K562 (cell line): ENCODE measurements around the gene MLLT3. TPM values are rescaled to one million over a fixed set of nuclear protein-coding genes. Genes with fewer than 3 reads are reported as not detected.

Source experiments
- ATAC-seq: fragments of 200-7000 bp; cut with Tn5 transposase; 3 replicates; pipeline ENCODE4 v1.9.1; 2020; ENCODE audit warnings: moderate library complexity
- BruUV-seq: library from RNA; stranded (reverse); fragments of 400-500 nt; replicated peaks from 2 replicates; lab custom pipeline; 2021; lab: Mats Ljungman, UMichigan
- CTCF ChIA-PET: fragments of 300-600 bp; formaldehyde crosslinking; extraction: SDS; loops from one replicate; lab custom pipeline; 2021; ENCODE audit warnings: low intra/inter-chr PET ratio; lab: Yijun Ruan, JAX
- POLR2A ChIA-PET: fragments of 300-600, 350-650 bp; sonication (Branson Sonifier 250); formaldehyde crosslinking; extraction: SDS; loops from one replicate; lab custom pipeline; 2021; ENCODE audit warnings: antibody characterized with exemption, inconsistent platforms; lab: Yijun Ruan, JAX
- DNase-seq, 4 experiments: peaks; one replicate each; pipeline versions ENCODE4 v3.0.0 to v3.0.0-alpha.2; 2011 to 2018; ENCODE audit warnings: low spot score in 3 of 4, mixed read lengths in 3 of 4; ENCODE audit errors: extremely low read depth in 1 of 4
- FAIRE-seq: peaks from 2 replicates; lab custom pipeline; 2011; peaks lifted over from hg19 to GRCh38; lab: Jason Lieb, UNC
- H2AFZ ChIP-seq: 2 replicates; pipeline ENCODE4 v1.6.0; 2011; ENCODE audit warnings: low read depth, low read length, control low read depth, inconsistent platforms
- H3K27ac ChIP-seq: fragments of 200-600 bp; 3 replicates; pipeline ENCODE4 v1.8.0; 2011; ENCODE audit warnings: low read depth, mild to moderate bottlenecking, control low read depth, inconsistent platforms, low read length, moderate library complexity, mixed read lengths; ENCODE audit errors: extremely low read depth
- H3K27me3 ChIP-seq, 2 experiments: fragments of 300-600 bp in 1 of 2; 2 replicates in 1 of 2; 3 replicates in 1 of 2; pipeline versions ENCODE4 v1.6.0 to v1.8.0; 2011; ENCODE audit warnings: inconsistent platforms in 2 of 2, low read length in 2 of 2, mild to moderate bottlenecking in 1 of 2, mixed read lengths in 1 of 2, moderate library complexity in 1 of 2; ENCODE audit not compliant: control insufficient read depth in 2 of 2, insufficient read depth in 2 of 2
- H3K36me3 ChIP-seq: fragments of 300-600 bp; 3 replicates; pipeline ENCODE4 v1.8.0; 2011; ENCODE audit warnings: mild to moderate bottlenecking, low read length, inconsistent platforms; ENCODE audit not compliant: control insufficient read depth, insufficient read depth
- H3K4me1 ChIP-seq, 2 experiments: fragments of 200-600 bp in 1 of 2; replicated peaks in 1 of 2; 2 replicates in 1 of 2; 3 replicates in 1 of 2; pipeline versions ENCODE4 v1.5.1 to v1.8.0; 2011; ENCODE audit warnings: inconsistent platforms in 2 of 2, low read length in 2 of 2, mild to moderate bottlenecking in 1 of 2, mixed read lengths in 1 of 2, moderate library complexity in 1 of 2; ENCODE audit not compliant: control insufficient read depth in 2 of 2, insufficient read depth in 2 of 2
- H3K4me2 ChIP-seq: 2 replicates; pipeline ENCODE4 v1.6.1; 2011; ENCODE audit warnings: low read length, control low read depth, inconsistent platforms, mixed read lengths; ENCODE audit not compliant: insufficient read depth
- H3K4me3 ChIP-seq: fragments of 200-600 bp; sonication (generic), shearing (Covaris generic); 2 replicates; pipeline ENCODE4 v1.5.1; 2016; ENCODE audit warnings: control low read depth, inconsistent platforms
- H3K79me2 ChIP-seq: fragments of 200-600 bp; 3 replicates; pipeline ENCODE4 v1.8.0; 2011; ENCODE audit warnings: low read length, inconsistent platforms; ENCODE audit not compliant: control insufficient read depth, insufficient read depth
- H3K9ac ChIP-seq, 2 experiments: 2 replicates each; pipeline versions ENCODE4 v1.6.0 to v1.6.1; 2011; ENCODE audit warnings: low read depth in 2 of 2, low read length in 2 of 2, control low read depth in 1 of 2, inconsistent platforms in 1 of 2, mild to moderate bottlenecking in 1 of 2, mixed read lengths in 1 of 2; ENCODE audit not compliant: insufficient read depth in 1 of 2
- H3K9me1 ChIP-seq: one replicate; pipeline ENCODE4 v1.6.0; 2011; ENCODE audit warnings: inconsistent platforms, mild to moderate bottlenecking, low read length, moderate library complexity; ENCODE audit not compliant: control insufficient read depth, insufficient read depth
- H3K9me3 ChIP-seq: replicated peaks from 2 replicates; pipeline ENCODE4 v1.5.1; 2011; ENCODE audit warnings: low read depth, low read length, inconsistent platforms; ENCODE audit not compliant: control insufficient read depth, insufficient read depth
- H4K20me1 ChIP-seq: replicated peaks from 2 replicates; pipeline ENCODE4 v1.6.1; 2011; ENCODE audit warnings: low read length, inconsistent platforms, mixed read lengths; ENCODE audit not compliant: control insufficient read depth, insufficient read depth
- ARID3B ChIP-seq: fragments of 250-450 bp; sonication (Bioruptor Pico); IDR thresholded peaks from 2 replicates; pipeline ENCODE4 v1.4.0; 2020; ENCODE audit warnings: borderline replicate concordance
- ARID4B ChIP-seq: sonication (generic); formaldehyde crosslinking; IDR thresholded peaks from 2 replicates; pipeline ENCODE4 v1.8.0; 2022; ENCODE audit warnings: mild to moderate bottlenecking, missing genetic modification reagents
- CREBBP ChIP-seq: IDR thresholded peaks from one replicate; pipeline ENCODE4 v1.6.1; 2012; ENCODE audit warnings: low read depth, mild to moderate bottlenecking, control low read depth, inconsistent platforms, low read length
- DEAF1 ChIP-seq: fragments of 450-650 bp; formaldehyde crosslinking; IDR thresholded peaks from 2 replicates; pipeline ENCODE4 v1.4.0; 2020; ENCODE audit warnings: mild to moderate bottlenecking, moderate library complexity
- E2F3 ChIP-seq: fragments of 250-450 bp; sonication (Bioruptor Pico); IDR thresholded peaks from 2 replicates; pipeline ENCODE4 v1.4.0; 2020; ENCODE audit warnings: mild to moderate bottlenecking
- ELF4 ChIP-seq: fragments of 450-650 bp; formaldehyde crosslinking; IDR thresholded peaks from 2 replicates; pipeline ENCODE4 v1.4.0; 2022; ENCODE audit warnings: missing genetic modification characterization
- EP300 ChIP-seq: IDR thresholded peaks from 2 replicates; pipeline ENCODE4 v1.6.1; 2012; ENCODE audit warnings: low read length, improper control_type of control experiment
- FIP1L1 ChIP-seq: fragments of 200-400 bp; formaldehyde crosslinking; IDR thresholded peaks from 2 replicates; pipeline ENCODE4 v1.6.1; 2018; ENCODE audit warnings: mild to moderate bottlenecking, low read depth, low read length; ENCODE audit not compliant: poor library complexity, severe bottlenecking
- IFI16 ChIP-seq: fragments of 250-450 bp; sonication (Bioruptor Pico); IDR thresholded peaks from 2 replicates; pipeline ENCODE4 v2.1.2; 2022; ENCODE audit warnings: mild to moderate bottlenecking, inconsistent platforms
- LEF1 ChIP-seq: fragments of 450-650 bp; IDR thresholded peaks from 2 replicates; pipeline ENCODE4 v1.6.1; 2016; ENCODE audit warnings: mild to moderate bottlenecking
- MAFF ChIP-seq: IDR thresholded peaks from 2 replicates; pipeline ENCODE4 v1.6.1; 2012; ENCODE audit warnings: low read length, improper control_type of control experiment
- MAFG ChIP-seq: fragments of 450-650 bp; conservative IDR thresholded peaks from 2 replicates; pipeline ENCODE4 v1.6.1; 2016; ENCODE audit warnings: missing genetic modification characterization, missing compliant biosample characterization
- MAFK ChIP-seq: IDR thresholded peaks from 2 replicates; pipeline ENCODE4 v1.6.1; 2011; ENCODE audit warnings: low read length, improper control_type of control experiment
- MTA2 ChIP-seq: fragments of 450-650 bp; IDR thresholded peaks from 2 replicates; pipeline ENCODE4 v1.6.1; 2016; ENCODE audit warnings: low read depth
- STAT5A ChIP-seq: IDR thresholded peaks from 2 replicates; pipeline ENCODE4 v1.6.1; 2012; ENCODE audit warnings: low read length, inconsistent platforms, borderline replicate concordance
- TRIM28 ChIP-seq: fragments of 450-650 bp; IDR thresholded peaks from 2 replicates; pipeline ENCODE4 v1.6.1; 2017
- ZNF12 ChIP-seq: sonication (generic); formaldehyde crosslinking; IDR thresholded peaks from 2 replicates; pipeline ENCODE4 v1.4.0; 2020; ENCODE audit warnings: mild to moderate bottlenecking, missing genetic modification reagents
- ZNF121 ChIP-seq: sonication (generic); formaldehyde crosslinking; conservative IDR thresholded peaks from 2 replicates; pipeline ENCODE4 v1.8.0; 2022; ENCODE audit warnings: missing genetic modification reagents
- ZNF316 ChIP-seq: fragments of 450-650 bp; IDR thresholded peaks from 2 replicates; pipeline ENCODE4 v1.6.1; 2016
- ZNF75A ChIP-seq: fragments of 450-650 bp; formaldehyde crosslinking; IDR thresholded peaks from 2 replicates; pipeline ENCODE4 v1.4.0; 2020; ENCODE audit warnings: mild to moderate bottlenecking
- WGBS: fragments of 100-300 bp; shearing (Covaris generic); methylation state at CpG from one replicate; pipeline ENCODE4 v1.1.6; 2016; ENCODE audit warnings: low coverage, mixed read lengths; ENCODE audit not compliant: insufficient coverage; ENCODE audit errors: missing lambda C conversion rate; 5-methylcytosine and 5-hydroxymethylcytosine counted together
- in situ Hi-C: fragments of 300-500 bp; cut with MboI; formaldehyde crosslinking; loops from 4 replicates; pipeline ENCODE4 v1.15.0; 2018; ENCODE audit warnings: inconsistent platforms, mixed read lengths
- intact Hi-C: fragments of 100-400 bp; cut with micrococcal nuclease; formaldehyde crosslinking; loops from 2 replicates; pipeline ENCODE4 v1.14.2; 2022
- polyA plus RNA-seq, 8 experiments: library from polyadenylated mRNA; depleted of rRNA in 4 of 8; stranded (reverse) in 5 of 8; unstranded in 3 of 8; fragments of >200 nt; fragmentation: Nextera tagmentation in 2 of 8; fragmentation: Illumina TruSeq in 1 of 8; extraction: Ambion mirVana in 2 of 8; extraction: Trizol in 1 of 8; gene quantifications; 2 replicates each; pipeline versions ENCODE4 v1.2.1 to v1.2.3, GENCODE V29; 2011 to 2014; ENCODE audit warnings: inconsistent platforms in 1 of 8, missing spikeins in 1 of 8
- total RNA-seq, 7 experiments: library from RNA; depleted of rRNA in 6 of 7; stranded (reverse); fragments of >200 nt in 6 of 7; fragmentation: Illumina TruSeq in 2 of 7; extraction: Trizol in 2 of 7; gene quantifications; 2 replicates each; pipeline versions ENCODE4 v1.2.1 to v1.2.3, GENCODE V29; 2011 to 2021; ENCODE audit warnings: low replicate concordance in 1 of 7

The MLLT3 gene
- total and polyA plus RNA-seq, 9 of the 15 experiments (the other 6 are each of a cell fraction or from before 2014, with no cell fraction given) = 0.07 to 0.42 (median 0.22) TPM; not detected in 4

- ATAC-seq (no peak), FAIRE-seq (no peak), DNase-seq (no peak)
- Histone ChIP-seq H3K9ac (no peak overlapping the region), H3K4me2 (no peak overlapping the region), H3K9me3 (no peaks in the 10 kb centered on the region), H3K79me2 (no peaks in the 10 kb centered on the region), H3K4me3 (no peak overlapping the region), H2AFZ (no peak overlapping the region), H3K27ac (no peak overlapping the region), H3K4me1 (no peaks in the 10 kb centered on the region), H3K9me1 (no peaks in the 10 kb centered on the region), H4K20me1 (no peaks in the 10 kb centered on the region), H3K27me3 (no peaks in the 10 kb centered on the region), H3K36me3 (no peaks in the 10 kb centered on the region)
- in situ Hi-C loops (no loop called here), intact Hi-C loops (no loop called here)
- POLR2A ChIA-PET = no interaction called here
- no TSS peak for BruUV-seq
- 0% methylated on average over 4 of the region's 4 CpGs for WGBS
- CTCF ChIA-PET = no interaction called here
- no peak for TF ChIP-seq EP300
- no peak for TF ChIP-seq CREBBP
- no peak for TF ChIP-seq FIP1L1
- TF ChIP-seq ZNF316 = peak; percentile 31; the same call in 1 of the 2 replicates
- TF ChIP-seq DEAF1 (CRISPR knock-in tag) = no peak
- TF ChIP-seq LEF1 = no peak
- TF ChIP-seq MAFF = peak; percentile 77
- no peak for TF ChIP-seq IFI16 (CRISPR knock-in tag)
- TF ChIP-seq E2F3 (CRISPR knock-in tag) = no peak
- no peak for TF ChIP-seq TRIM28
- TF ChIP-seq ZNF121 (CRISPR knock-in tag) = no peak
- TF ChIP-seq MTA2 = no peak
- TF ChIP-seq MAFG (tag) = peak; percentile 23; the same call in 1 of the 2 replicates
- peak; percentile 85 for TF ChIP-seq MAFK
- TF ChIP-seq ARID4B (CRISPR knock-in tag) = no peak
- no peak for TF ChIP-seq ELF4
- no peak for TF ChIP-seq STAT5A
- TF ChIP-seq ARID3B = no peak
- TF ChIP-seq ZNF75A (CRISPR knock-in tag) = no peak
- TF ChIP-seq ZNF12 = no peak
Observed at GRCh38 chr9:20305452-20305851, 316.8 kb downstream of the MLLT3 start.
